SIG-M5 (cell line): ENCODE results near the gene ANXA2R.
"Not testable (repeated sequence)": the region's sequence is repeated elsewhere in the genome, so short reads cannot be mapped to it uniquely, and the experiment has no call there.

Experiments
- DNase-seq: peaks from one replicate; lab custom pipeline; 2025; lab: John Stamatoyannopoulos, UW

Gene ANXA2R

GRCh38 chr5:43033841-43034590 is 6.1 kb downstream of the ANXA2R start:
- DNase-seq, result no peak

GRCh38 chr5:43027054-43027785 is 12.9 kb downstream of the ANXA2R start:
- DNase-seq, result no peak

GRCh38 chr5:43025184-43025950 is 14.8 kb downstream of the ANXA2R start:
- not testable (repeated sequence) for DNase-seq

GRCh38 chr5:43024217-43024616 is 15.9 kb downstream of the ANXA2R start:
- DNase-seq, result no peak

- DNase-seq, result no peak
Observed at GRCh38 chr5:43021151-43021550, 19.0 kb downstream of the ANXA2R start.

GRCh38 chr5:43020399-43020746 is 19.7 kb downstream of the ANXA2R start:
- no peak for DNase-seq

GRCh38 chr5:43019614-43020398 is 20.3 kb downstream of the ANXA2R start:
- peak; percentile 50 for DNase-seq

- DNase-seq, result no peak
Observed at GRCh38 chr5:43019291-43019613, 20.9 kb downstream of the ANXA2R start.

GRCh38 chr5:43017428-43017815 is 22.7 kb downstream of the ANXA2R start:
- no peak for DNase-seq

GRCh38 chr5:43016217-43016779 is 23.8 kb downstream of the ANXA2R start:
- DNase-seq, result no peak

GRCh38 chr5:43014522-43014921 is 25.6 kb downstream of the ANXA2R start:
- DNase-seq, result no peak

GRCh38 chr5:43010935-43011315 is 29.2 kb downstream of the ANXA2R start:
- no peak for DNase-seq

- DNase-seq, result peak; percentile 53
Observed at GRCh38 chr5:43008363-43009153, 31.6 kb downstream of the ANXA2R start.

GRCh38 chr5:43007911-43008362 is 32.2 kb downstream of the ANXA2R start:
- peak; percentile 55 for DNase-seq

GRCh38 chr5:43007246-43007910 is 32.7 kb downstream of the ANXA2R start:
- DNase-seq, result peak; percentile 55

GRCh38 chr5:43006424-43007202 is 33.5 kb downstream of the ANXA2R start:
- no peak for DNase-seq

GRCh38 chr5:43005031-43005430 is 35.1 kb downstream of the ANXA2R start:
- DNase-seq, result no peak

- no peak for DNase-seq
Observed at GRCh38 chr5:43001748-43002147, 38.4 kb downstream of the ANXA2R start.

GRCh38 chr5:43000914-43001313 is 39.2 kb downstream of the ANXA2R start:
- DNase-seq, result no peak
